GM12878 (cell line): Measurements from ENCODE around the gene NUDT9. TPM values are rescaled to one million over a fixed set of nuclear protein-coding genes. Genes with fewer than 3 reads are reported as not detected.

Experiments used
- ATF7 ChIP-seq: fragments of 450-650 bp; IDR thresholded peaks from 2 replicates; pipeline ENCODE4 v1.6.1; 2016; ENCODE audit warnings: low read depth, mild to moderate bottlenecking
- CBFB ChIP-seq: IDR thresholded peaks from 2 replicates; pipeline ENCODE4 v1.6.1; 2016; ENCODE audit warnings: antibody characterized with exemption, low read depth
- CHD4 ChIP-seq: fragments of 200-600 bp; sonication (generic); IDR thresholded peaks from 2 replicates; pipeline ENCODE4 v1.6.1; 2016; ENCODE audit warnings: mild to moderate bottlenecking
- CREB1 ChIP-seq: IDR thresholded peaks from 2 replicates; pipeline ENCODE4 v1.6.1; 2012; ENCODE audit warnings: low read depth, mild to moderate bottlenecking, inconsistent platforms
- EED ChIP-seq: sonication (generic); IDR thresholded peaks from 2 replicates; pipeline ENCODE4 v1.6.1; 2016; ENCODE audit warnings: antibody characterized with exemption, low read depth
- FOXM1 ChIP-seq: IDR thresholded peaks from 2 replicates; pipeline ENCODE4 v1.6.1; 2012; ENCODE audit warnings: low read depth, mild to moderate bottlenecking, inconsistent platforms, low read length, moderate library complexity
- IKZF1 ChIP-seq: fragments of 450-650 bp; conservative IDR thresholded peaks from 2 replicates; pipeline ENCODE4 v1.6.1; 2017; ENCODE audit warnings: antibody characterized with exemption, mild to moderate bottlenecking
- LARP7 ChIP-seq: fragments of 450-650 bp; IDR thresholded peaks from 2 replicates; pipeline ENCODE4 v1.6.1; 2017; ENCODE audit warnings: mild to moderate bottlenecking
- MEF2B ChIP-seq: fragments of 450-650 bp; IDR thresholded peaks from 2 replicates; pipeline ENCODE4 v1.6.1; 2018; ENCODE audit warnings: mild to moderate bottlenecking, moderate library complexity; ENCODE audit not compliant: partially characterized antibody, poor library complexity, severe bottlenecking
- MTA3 ChIP-seq: IDR thresholded peaks from 2 replicates; pipeline ENCODE4 v1.6.1; 2012; ENCODE audit warnings: low read length, inconsistent platforms, borderline replicate concordance
- NFYB ChIP-seq: IDR thresholded peaks from 2 replicates; pipeline ENCODE4 v1.6.1; 2011; ENCODE audit warnings: low read depth, mild to moderate bottlenecking, low read length, improper control_type of control experiment, moderate library complexity; ENCODE audit not compliant: insufficient read depth
- PAX8 ChIP-seq: fragments of 450-650 bp; IDR thresholded peaks from 2 replicates; pipeline ENCODE4 v1.6.1; 2017; ENCODE audit warnings: mild to moderate bottlenecking, moderate library complexity
- POLR2A ChIP-seq: IDR thresholded peaks from 2 replicates; pipeline ENCODE4 v1.6.1; 2011; ENCODE audit warnings: low read depth, mild to moderate bottlenecking, low read length
- POLR2AphosphoS2 ChIP-seq: IDR thresholded peaks from 2 replicates; pipeline ENCODE4 v1.6.1; 2011; ENCODE audit warnings: low read depth, mild to moderate bottlenecking, low read length, improper control_type of control experiment, moderate library complexity
- POU2F2 ChIP-seq: IDR thresholded peaks from 3 replicates; pipeline ENCODE4 v1.6.1; 2011; ENCODE audit warnings: low read depth, mild to moderate bottlenecking, low read length, borderline replicate concordance
- RUNX3 ChIP-seq: IDR thresholded peaks from 2 replicates; pipeline ENCODE4 v1.6.1; 2012; ENCODE audit warnings: low read length, inconsistent platforms
- SIX5 ChIP-seq: IDR thresholded peaks from 2 replicates; pipeline ENCODE4 v1.6.1; 2011; ENCODE audit warnings: mild to moderate bottlenecking, low read depth, low read length, moderate library complexity; ENCODE audit not compliant: severe bottlenecking
- SMARCA5 ChIP-seq: fragments of 450-650 bp; IDR thresholded peaks from 2 replicates; pipeline ENCODE4 v1.6.1; 2017; ENCODE audit warnings: mild to moderate bottlenecking
- SRF ChIP-seq, 2 experiments: IDR thresholded peaks; 2 replicates each; pipeline ENCODE4 v1.6.1; 2011; ENCODE audit warnings: low read depth in 2 of 2, low read length in 2 of 2, mild to moderate bottlenecking in 1 of 2, moderate library complexity in 1 of 2
- STAT3 ChIP-seq: IDR thresholded peaks from 2 replicates; pipeline ENCODE4 v1.6.1; 2011; ENCODE audit warnings: low read depth, low read length, improper control_type of control experiment
- TCF3 ChIP-seq: IDR thresholded peaks from 2 replicates; pipeline ENCODE4 v1.6.1; 2012; ENCODE audit warnings: low read depth, mild to moderate bottlenecking, low read length, borderline replicate concordance; ENCODE audit not compliant: insufficient read depth
- ZBED1 ChIP-seq: IDR thresholded peaks from 2 replicates; pipeline ENCODE4 v1.6.1; 2016; ENCODE audit warnings: borderline replicate concordance
- ZNF217 ChIP-seq: fragments of 450-650 bp; IDR thresholded peaks from 2 replicates; pipeline ENCODE4 v1.6.1; 2017; ENCODE audit warnings: antibody characterized with exemption, mild to moderate bottlenecking
- polyA plus RNA-seq, 11 experiments: library from polyadenylated mRNA; depleted of rRNA in 4 of 11; unstranded in 6 of 11; stranded (reverse) in 5 of 11; fragments of >200 nt; fragmentation: Nextera tagmentation in 4 of 11; fragmentation: Illumina TruSeq in 1 of 11; extraction: Ambion mirVana in 4 of 11; extraction: Trizol in 1 of 11; gene quantifications; 1 replicate in 1 of 11; 2 replicates in 10 of 11; pipeline versions ENCODE4 v1.2.1 to v1.2.3, GENCODE V29; 2011 to 2016; ENCODE audit warnings: inconsistent platforms in 2 of 11, missing spikeins in 2 of 11, low read depth in 1 of 11
- total RNA-seq, 4 experiments: library from RNA; depleted of rRNA in 3 of 4; stranded (reverse); fragments of >200 nt in 3 of 4; fragmentation: Illumina TruSeq in 1 of 4; extraction: Trizol in 1 of 4; gene quantifications; 2 replicates each; pipeline versions ENCODE4 v1.2.1 to v1.2.3, GENCODE V29; 2013 to 2021
- TF ChIP-seq, protein P1 (sequence below): fragments of 150-350 bp; IDR thresholded peaks from 2 replicates; pipeline ENCODE4 v1.6.1; 2014; ENCODE audit warnings: mild to moderate bottlenecking, low read depth, low read length
- TF ChIP-seq, protein P2 (sequence below): fragments of 150-350 bp; IDR thresholded peaks from 2 replicates; pipeline ENCODE4 v1.6.1; 2016; ENCODE audit warnings: low read depth, low read length
- TF ChIP-seq, protein P3 (sequence below): IDR thresholded peaks from 2 replicates; pipeline ENCODE4 v1.6.1; 2012; ENCODE audit warnings: low read depth, low read length, improper control_type of control experiment
- TF ChIP-seq, protein P4 (sequence below): IDR thresholded peaks from 2 replicates; pipeline ENCODE4 v1.6.1; 2011; ENCODE audit warnings: low read depth, mild to moderate bottlenecking, low read length, moderate library complexity, borderline replicate concordance; ENCODE audit errors: extremely low read depth

NUDT9 gene
- total and polyA plus RNA-seq, 10 of the 15 experiments (the other 5 are each of a cell fraction or from before 2014, with no cell fraction given), result 8.4 to 28.3 (median 14.6) TPM

DNA sequence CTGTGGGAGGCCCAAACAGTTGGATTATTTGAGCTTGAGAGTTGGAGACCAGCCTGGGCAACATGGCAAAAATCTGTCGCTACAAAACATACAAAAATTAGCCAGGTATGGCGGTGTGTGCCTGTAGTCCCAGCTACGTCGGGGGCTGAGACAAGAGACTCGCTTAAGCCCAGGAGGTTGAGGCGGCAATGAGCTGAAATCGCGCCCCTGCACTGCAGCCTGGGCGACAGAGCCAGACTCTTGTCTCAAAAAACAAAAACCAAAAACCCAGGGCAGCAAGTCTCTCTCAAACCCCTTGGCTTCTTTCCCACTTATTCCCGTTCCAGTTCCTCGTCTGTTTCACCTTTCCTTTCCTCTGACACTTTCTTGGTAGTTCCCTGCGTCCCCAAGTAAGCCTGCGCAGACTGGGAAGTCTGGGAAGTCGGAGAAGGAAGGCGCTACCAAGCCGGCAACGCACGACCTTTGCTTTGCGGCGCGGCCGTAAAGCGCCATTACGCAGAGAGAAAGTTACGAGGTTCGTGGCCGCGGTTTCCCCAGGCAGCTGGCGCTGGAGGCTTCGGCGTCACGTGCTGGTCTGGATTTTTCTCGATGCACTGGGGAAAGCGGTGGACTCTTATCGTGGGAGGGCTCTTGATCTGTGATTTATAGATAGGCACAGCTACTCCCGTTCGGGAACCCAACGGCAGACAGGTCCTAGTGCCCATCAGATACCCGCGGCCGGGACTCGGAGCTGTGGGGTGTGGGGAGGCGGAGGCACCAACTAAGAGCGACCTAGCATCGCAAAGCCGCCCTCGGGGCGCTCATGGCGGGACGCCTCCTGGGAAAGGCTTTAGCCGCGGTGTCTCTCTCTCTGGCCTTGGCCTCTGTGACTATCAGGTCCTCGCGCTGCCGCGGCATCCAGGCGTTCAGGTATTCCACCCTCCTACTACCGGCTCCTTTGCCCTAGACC is at the start of gene NUDT9 (continued):
- TF ChIP-seq STAT3 (0 out of 2 replicates have a peak, but pooled peaks have one; percentile 27), ZBED1 (peak; percentile 63; the same call in 1 of the 2 replicates), POU2F2 (peak; percentile 33; the same call in 2 of the 3 replicates), POLR2A (peak; percentile 86), SMARCA5 (peak; percentile 47; the same call in 1 of the 2 replicates), LARP7 (0 out of 2 replicates have a peak, but pooled peaks have one; percentile 46), IKZF1 (peak; percentile 95), SIX5 (peak; percentile 39), NFYB (no peak), CREB1 (peak; percentile 87), ATF7 (peak; percentile 45), SRF (IDR thresholded peaks at IDR 0.05; ENCODE audit: low read depth in 2 of 2, low read length in 2 of 2) (no peak), TCF3 (peak; percentile 44; the same call in 1 of the 2 replicates), RUNX3 (peak; percentile 92), FOXM1 (0 out of 2 replicates have a peak, but pooled peaks have one; percentile 58), ZNF217 (no peak), PAX8 (no peak), POLR2AphosphoS2 (peak; percentile 80; the same call in 1 of the 2 replicates), CBFB (peak; percentile 81), MEF2B (no peak), CHD4 (no peak), MTA3 (0 out of 2 replicates have a peak, but pooled peaks have one; percentile 28), EED (peak; percentile 73)
- TF ChIP-seq, protein P1, sequence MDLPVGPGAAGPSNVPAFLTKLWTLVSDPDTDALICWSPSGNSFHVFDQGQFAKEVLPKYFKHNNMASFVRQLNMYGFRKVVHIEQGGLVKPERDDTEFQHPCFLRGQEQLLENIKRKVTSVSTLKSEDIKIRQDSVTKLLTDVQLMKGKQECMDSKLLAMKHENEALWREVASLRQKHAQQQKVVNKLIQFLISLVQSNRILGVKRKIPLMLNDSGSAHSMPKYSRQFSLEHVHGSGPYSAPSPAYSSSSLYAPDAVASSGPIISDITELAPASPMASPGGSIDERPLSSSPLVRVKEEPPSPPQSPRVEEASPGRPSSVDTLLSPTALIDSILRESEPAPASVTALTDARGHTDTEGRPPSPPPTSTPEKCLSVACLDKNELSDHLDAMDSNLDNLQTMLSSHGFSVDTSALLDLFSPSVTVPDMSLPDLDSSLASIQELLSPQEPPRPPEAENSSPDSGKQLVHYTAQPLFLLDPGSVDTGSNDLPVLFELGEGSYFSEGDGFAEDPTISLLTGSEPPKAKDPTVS, result peak; percentile 89; the same call in 1 of the 2 replicates
- TF ChIP-seq, protein P2, sequence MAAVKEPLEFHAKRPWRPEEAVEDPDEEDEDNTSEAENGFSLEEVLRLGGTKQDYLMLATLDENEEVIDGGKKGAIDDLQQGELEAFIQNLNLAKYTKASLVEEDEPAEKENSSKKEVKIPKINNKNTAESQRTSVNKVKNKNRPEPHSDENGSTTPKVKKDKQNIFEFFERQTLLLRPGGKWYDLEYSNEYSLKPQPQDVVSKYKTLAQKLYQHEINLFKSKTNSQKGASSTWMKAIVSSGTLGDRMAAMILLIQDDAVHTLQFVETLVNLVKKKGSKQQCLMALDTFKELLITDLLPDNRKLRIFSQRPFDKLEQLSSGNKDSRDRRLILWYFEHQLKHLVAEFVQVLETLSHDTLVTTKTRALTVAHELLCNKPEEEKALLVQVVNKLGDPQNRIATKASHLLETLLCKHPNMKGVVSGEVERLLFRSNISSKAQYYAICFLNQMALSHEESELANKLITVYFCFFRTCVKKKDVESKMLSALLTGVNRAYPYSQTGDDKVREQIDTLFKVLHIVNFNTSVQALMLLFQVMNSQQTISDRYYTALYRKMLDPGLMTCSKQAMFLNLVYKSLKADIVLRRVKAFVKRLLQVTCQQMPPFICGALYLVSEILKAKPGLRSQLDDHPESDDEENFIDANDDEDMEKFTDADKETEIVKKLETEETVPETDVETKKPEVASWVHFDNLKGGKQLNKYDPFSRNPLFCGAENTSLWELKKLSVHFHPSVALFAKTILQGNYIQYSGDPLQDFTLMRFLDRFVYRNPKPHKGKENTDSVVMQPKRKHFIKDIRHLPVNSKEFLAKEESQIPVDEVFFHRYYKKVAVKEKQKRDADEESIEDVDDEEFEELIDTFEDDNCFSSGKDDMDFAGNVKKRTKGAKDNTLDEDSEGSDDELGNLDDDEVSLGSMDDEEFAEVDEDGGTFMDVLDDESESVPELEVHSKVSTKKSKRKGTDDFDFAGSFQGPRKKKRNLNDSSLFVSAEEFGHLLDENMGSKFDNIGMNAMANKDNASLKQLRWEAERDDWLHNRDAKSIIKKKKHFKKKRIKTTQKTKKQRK, result no peak
- TF ChIP-seq, protein P3, sequence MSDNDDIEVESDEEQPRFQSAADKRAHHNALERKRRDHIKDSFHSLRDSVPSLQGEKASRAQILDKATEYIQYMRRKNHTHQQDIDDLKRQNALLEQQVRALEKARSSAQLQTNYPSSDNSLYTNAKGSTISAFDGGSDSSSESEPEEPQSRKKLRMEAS, result peak; percentile 78
- TF ChIP-seq, protein P4, sequence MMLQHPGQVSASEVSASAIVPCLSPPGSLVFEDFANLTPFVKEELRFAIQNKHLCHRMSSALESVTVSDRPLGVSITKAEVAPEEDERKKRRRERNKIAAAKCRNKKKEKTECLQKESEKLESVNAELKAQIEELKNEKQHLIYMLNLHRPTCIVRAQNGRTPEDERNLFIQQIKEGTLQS, result peak; percentile 92
